Upper lobe of left lung (tissue), 6 donors: ENCODE measurements around the gene CCDC89. TPM values are rescaled to one million over a fixed set of nuclear protein-coding genes. Genes with fewer than 3 reads are reported as not detected.

ENCODE experiments used
- ATAC-seq, 2 donors: fragments of 200-7000 bp; cut with Tn5 transposase; one replicate each; pipeline ENCODE4 v1.9.1; 2022; ENCODE audit warnings: mild to moderate bottlenecking in 2 of 2, moderate library complexity in 2 of 2; ENCODE audit not compliant: low FRiP score in 2 of 2
- DNase-seq, 2 donors: peaks; one replicate each; pipeline ENCODE4 v3.0.0-alpha.2; 2019 to 2020
- H3K27ac ChIP-seq, 4 donors: fragments of 200-600 bp; sonication (generic); one replicate each; pipeline ENCODE4 v1.5.1; 2016 to 2019
- H3K27me3 ChIP-seq, 4 donors: fragments of 200-600 bp; sonication (generic); one replicate each; pipeline ENCODE4 v1.5.1; 2017 to 2019
- H3K36me3 ChIP-seq, 4 donors: fragments of 200-600 bp; sonication (generic); one replicate each; pipeline ENCODE4 v1.5.1; 2016 to 2019
- H3K4me1 ChIP-seq, 4 donors: fragments of 200-600 bp; sonication (generic); one replicate each; pipeline ENCODE4 v1.5.1; 2018 to 2019
- H3K4me3 ChIP-seq, 4 donors: fragments of 200-600 bp; sonication (generic); one replicate each; pipeline ENCODE4 v1.5.1; 2017 to 2019; ENCODE audit warnings: mild to moderate bottlenecking in 2 of 4, moderate library complexity in 1 of 4
- H3K9me3 ChIP-seq, 4 donors: fragments of 200-600 bp; sonication (generic); one replicate each; pipeline ENCODE4 v1.5.1; 2018 to 2019
- CTCF ChIP-seq, 6 experiments: fragments of 450-650 bp in 4 of 6; fragments of 200-600 bp in 2 of 6; sonication (generic) in 2 of 6; IDR thresholded peaks; one replicate each; pipeline ENCODE4 v1.5.1; 2016 to 2019; ENCODE audit warnings: antibody characterized with exemption in 6 of 6
- EP300 ChIP-seq, 4 donors: sonication (generic); formaldehyde crosslinking; IDR thresholded peaks; one replicate each; pipeline ENCODE4 v1.5.1; 2017; ENCODE audit warnings: antibody characterized with exemption in 4 of 4, control low read depth in 2 of 4
- POLR2A ChIP-seq, 4 donors: fragments of 450-650 bp; IDR thresholded peaks; one replicate each; pipeline ENCODE4 v1.5.1; 2016 to 2017; ENCODE audit warnings: antibody characterized with exemption in 4 of 4, mild to moderate bottlenecking in 2 of 4
- POLR2AphosphoS5 ChIP-seq, 2 donors: sonication (generic); formaldehyde crosslinking; IDR thresholded peaks; one replicate each; pipeline ENCODE4 v1.5.1; 2017; ENCODE audit warnings: antibody characterized with exemption in 2 of 2
- WGBS, 2 donors: methylation state at CpG; one replicate each; pipeline ENCODE4 v1.1.5; 2017 to 2018; 5-methylcytosine and 5-hydroxymethylcytosine counted together
- total RNA-seq, 6 donors: library from RNA; depleted of rRNA in 4 of 6; stranded (reverse); fragments of >200 nt in 4 of 6; gene quantifications; one replicate each; pipeline versions ENCODE4 v1.1.0 to v1.2.1, GENCODE V29; 2016 to 2021
- donor health status: DM: no; HTN: no; CAD: no; lungs with moderate emphysema.
- donor health status: DM: no; HTN: yes; CAD: no; lungs with severe emphysema.

Gene CCDC89
- total RNA-seq, 6 donors from 2014 or later = 0.46 to 14.7 (median 2.8) TPM

- DNase-seq = no peak
- peaks cover under 1 to 7% (median 5%) of the 10 kb centered on the region in 4 donors for H3K4me1 ChIP-seq
- H3K27ac ChIP-seq = no peak overlapping the region
- WGBS, 2 donors = 76 to 81% methylated on average over 3 of the region's 3 CpGs
- H3K36me3 ChIP-seq = peaks cover 13 to 63% (median 22%) of the 10 kb centered on the region in 4 donors
- no peak for ATAC-seq
- H3K9me3 ChIP-seq = no peaks in the 10 kb centered on the region
- TF ChIP-seq POLR2A (IDR thresholded peaks at IDR 0.05) (no peak), CTCF (IDR thresholded peaks at IDR 0.05) (no peak), EP300 (IDR thresholded peaks at IDR 0.05) (no peak), POLR2AphosphoS5 (IDR thresholded peaks at IDR 0.05) (no peak)
- no peaks in the 10 kb centered on the region for H3K27me3 ChIP-seq
- H3K4me3 ChIP-seq = no peak overlapping the region
Measured at GRCh38 chr11:85634747-85635146, 51.2 kb downstream of the CCDC89 start.

Other genes with a start within 250 kb of the CCDC89 start
- gene DLG2, start 58.9 kb downstream of the CCDC89 start, total RNA-seq = 10 to 100 TPM in 2 of 6 donors, 1 to 10 TPM in 4; 3.4 to 37.7 (median 9.1) TPM
- gene TMEM126B, start 57.6 kb downstream of the CCDC89 start, total RNA-seq = 10 to 100 TPM; 19.3 to 72.6 (median 44.8) TPM
- 10 to 100 TPM in 5 of 6 donors, 1 to 10 TPM in 1; 7.4 to 27.0 (median 17.4) TPM for gene TMEM126A, start 38.2 kb downstream of the CCDC89 start, total RNA-seq
- 100 to 1,000 TPM in 2 of 6 donors, 10 to 100 TPM in 4; 30.8 to 267 (median 66.6) TPM for gene CREBZF, start 21.1 kb downstream of the CCDC89 start, total RNA-seq
- gene SYTL2, start 124.9 kb upstream of the CCDC89 start, total RNA-seq = 10 to 100 TPM; 11.9 to 52.7 (median 20.1) TPM
- not detected for gene CCDC83, start 169.2 kb upstream of the CCDC89 start, total RNA-seq